ENCODE measurements around the gene SLC8A1.

SLC8A1 gene

DNA sequence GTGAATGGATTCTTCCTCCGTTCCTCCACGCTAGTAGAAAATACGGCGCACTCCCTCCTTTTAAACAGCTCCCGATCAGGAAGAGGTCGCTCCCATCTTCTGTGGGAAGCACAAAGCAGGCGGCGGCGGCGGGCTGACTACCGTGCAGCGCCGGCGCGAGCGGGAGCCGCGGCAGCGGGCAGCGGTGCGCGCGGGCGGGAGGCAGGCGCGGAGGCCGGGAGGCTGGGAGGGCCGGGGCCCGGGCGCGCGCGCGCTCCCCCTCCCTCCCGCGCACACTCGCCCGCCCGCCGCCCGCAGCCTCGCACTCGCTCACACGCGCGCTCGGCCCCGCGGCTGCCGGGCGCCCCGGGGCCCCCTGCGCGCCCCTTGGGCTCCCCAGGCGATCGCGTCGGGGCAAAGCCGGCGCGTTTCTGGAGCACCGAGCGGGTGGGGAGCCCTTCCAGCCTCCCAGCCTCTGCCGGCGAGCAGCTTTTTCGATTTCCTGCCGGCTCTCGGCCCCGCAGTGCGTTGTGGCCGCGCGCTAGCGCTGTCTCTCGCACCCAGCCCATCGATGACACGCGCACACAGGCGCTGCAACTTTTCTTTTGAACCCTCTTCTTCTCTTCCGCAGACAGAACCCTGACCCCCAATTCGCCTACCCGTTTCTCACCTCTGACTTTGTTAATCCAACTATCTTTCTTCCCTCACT, at the start of gene SLC8A1:
Gene SLC8A1, minus strand, starts transcription at position 173 of the 688 bp plus-strand sequence.
- no peak for DNase-seq (ENCODE audit: low read depth)

DNA sequence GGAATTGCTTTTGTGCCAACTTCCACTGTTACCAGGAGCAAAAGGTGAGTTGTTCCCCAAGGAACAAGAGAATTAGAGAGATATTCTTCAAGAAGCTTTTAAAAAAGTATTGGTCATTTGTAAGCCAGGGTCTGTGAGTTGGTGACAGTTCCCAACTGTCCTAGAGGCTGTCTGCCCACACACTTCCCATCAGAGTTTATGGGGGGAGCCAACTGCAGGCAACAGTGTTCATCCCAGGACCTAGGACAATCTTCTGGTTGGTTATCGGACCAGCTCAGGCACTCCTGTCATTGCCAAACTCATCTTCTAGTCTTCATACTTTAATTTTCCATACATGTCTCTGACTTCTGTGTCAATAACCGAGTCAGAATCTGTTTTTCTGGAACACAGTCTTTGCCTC, 47.5 kb upstream of the SLC8A1 start:
- DNase-seq (ENCODE audit: low read depth), result no peak

DNA sequence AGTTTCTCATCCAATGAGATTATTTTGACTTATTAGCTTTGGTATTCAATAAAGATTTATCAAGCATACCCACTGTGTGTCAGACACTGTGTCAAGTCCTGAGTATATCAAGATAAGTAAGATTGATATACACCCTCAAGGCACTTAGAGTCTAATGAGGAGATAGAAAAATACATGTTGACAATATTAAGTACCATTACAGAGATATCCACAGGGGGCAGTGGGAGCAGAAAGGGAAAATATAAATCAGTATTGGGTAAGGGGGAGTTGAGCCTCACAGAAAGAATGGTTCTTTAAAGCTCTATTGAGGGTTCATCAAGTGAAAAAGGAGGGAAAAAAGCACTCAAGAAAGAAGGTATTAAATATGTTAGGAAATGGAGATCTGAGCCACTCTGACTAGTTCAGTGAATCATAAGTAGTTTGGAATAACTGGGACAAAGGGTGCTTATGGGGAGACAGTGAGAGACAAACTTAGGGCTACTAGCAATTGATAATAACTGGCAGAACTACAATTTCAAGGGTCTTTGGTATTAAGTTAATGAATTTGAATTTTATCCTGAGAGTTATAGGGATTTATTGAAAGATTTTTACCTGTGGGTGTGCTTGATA, 45.5 kb upstream of the SLC8A1 start:
- no peak for DNase-seq (ENCODE audit: low read depth)

DNA sequence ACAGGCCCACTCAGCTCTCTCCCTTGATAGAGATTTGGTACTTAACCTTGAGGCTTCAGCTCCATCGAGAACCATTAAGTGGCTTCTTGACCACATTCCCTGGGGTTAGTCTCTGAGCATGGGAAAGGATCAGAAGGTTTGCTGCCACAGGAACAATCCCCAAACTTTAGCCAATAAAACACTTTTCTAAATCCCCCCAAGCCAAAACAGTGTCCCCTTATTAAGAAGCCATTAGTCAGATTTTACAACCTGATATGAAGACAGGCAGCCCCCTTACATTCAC, 37.7 kb upstream of the SLC8A1 start:
- no peak for DNase-seq (ENCODE audit: low read depth)

DNA sequence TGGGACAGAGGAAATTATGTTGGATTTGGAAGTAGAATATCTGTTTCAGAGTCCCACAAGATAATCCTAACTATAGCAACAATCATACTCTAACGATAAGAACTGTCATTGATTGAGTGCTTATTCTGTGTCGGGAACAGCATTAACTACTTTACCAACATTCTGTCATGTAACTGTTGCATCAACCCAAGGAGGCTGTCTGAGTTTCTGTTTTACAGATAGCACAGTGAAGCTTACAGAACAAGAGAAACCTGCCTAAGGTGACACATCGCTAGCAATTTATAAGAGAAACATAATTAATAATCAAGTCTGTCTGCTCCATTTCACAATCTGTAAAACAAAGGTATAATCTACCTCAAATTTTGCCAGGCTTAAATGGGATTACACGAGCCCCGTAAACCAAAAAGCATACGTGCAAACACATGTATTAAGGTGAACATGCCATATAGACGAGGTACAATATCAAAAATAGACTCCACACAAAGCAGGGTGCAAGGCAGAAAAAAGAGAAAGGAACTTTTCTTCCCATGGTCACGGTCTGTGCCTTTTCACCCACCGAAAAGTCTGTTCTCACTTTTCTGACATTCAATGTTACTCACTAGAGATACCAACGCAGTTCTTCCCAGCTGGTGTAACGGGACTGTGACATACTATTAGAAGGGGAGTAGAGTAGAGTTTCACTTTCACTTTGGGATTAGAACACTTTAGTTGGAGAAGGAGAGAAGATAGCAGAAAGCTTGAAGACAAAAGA, 37.2 kb upstream of the SLC8A1 start:
- DNase-seq (ENCODE audit: low read depth), result no peak

DNA sequence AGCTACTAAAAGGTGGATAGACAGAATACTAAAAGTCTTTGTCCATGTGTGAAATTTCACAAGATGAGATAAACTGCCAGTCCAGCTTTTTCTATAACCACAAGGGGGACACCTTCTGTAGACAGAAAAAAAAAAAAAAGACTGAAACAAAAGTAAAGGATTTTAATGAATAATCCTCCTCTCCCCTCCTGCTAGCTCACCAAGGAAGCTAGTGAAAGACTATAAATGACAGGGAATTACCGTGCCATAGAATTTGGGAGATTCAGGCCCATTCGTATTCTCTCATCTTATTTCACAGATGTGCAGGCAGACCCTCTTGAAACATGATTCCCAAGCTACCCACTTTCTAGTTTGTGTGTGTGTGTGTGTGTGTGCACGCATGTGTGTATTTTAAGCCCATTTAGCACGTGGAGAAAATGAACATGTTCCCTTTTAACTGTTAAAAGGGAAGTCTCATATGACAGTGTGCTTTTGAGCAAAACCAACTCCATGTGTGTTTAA, 36.3 kb upstream of the SLC8A1 start:
- DNase-seq (ENCODE audit: low read depth), result no peak

DNA sequence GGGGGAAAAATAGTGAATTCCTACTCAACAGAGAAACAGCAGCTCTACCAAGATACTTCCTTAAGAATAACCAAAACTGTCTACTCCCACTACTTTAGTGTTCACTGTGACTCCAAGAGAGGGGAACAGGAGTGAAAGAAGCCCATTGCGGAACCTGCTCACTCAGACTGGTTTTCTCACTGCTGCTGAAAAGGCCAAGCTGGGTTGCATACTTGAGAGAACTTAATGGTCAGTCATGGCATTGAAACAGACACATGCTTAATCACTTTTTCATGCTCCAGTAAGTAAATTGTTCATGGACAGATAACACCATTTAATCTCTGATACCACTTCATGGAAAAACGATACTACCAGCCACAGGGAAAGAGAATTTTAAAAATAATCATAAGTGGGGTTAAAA, 35.7 kb upstream of the SLC8A1 start:
- DNase-seq (ENCODE audit: low read depth), result no peak

DNA sequence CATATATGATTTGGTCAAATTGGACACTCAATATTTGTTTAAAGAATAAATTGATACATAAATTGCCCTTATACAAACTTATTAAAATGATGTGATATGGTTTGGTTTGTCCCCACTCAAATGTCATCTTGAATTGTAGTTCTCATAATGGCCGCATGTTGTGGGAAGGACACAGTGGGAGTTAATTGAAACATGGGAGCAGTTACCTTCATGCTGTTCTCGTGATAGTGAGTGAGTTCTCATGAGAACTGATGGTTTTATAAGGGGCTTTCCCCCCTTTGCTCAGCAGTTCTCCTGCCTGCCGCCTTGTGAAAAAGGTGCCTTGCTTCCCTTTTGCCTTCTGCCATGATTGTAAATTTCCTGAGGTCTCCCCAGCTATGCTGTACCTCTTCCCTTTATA, 34.0 kb upstream of the SLC8A1 start:
- DNase-seq (ENCODE audit: low read depth), result no peak

DNA sequence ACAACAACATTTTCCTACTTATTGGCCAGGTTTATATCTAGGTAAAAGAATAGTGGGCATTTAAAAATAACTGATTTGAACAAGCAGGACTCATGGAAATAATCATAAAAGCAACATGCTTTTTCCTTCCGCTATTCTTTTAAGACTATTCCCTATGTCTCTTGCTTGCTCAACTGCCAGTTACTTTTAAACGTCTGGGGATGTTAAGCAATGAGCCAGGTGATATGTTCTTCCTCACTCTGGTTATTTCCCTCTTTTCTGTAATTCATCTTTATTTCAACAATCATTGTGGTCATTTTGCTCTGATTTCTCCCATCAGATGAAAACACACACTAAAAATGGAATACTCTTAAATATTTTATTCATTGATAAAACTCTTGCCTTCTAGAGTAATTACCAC, 33.4 kb upstream of the SLC8A1 start:
- no peak for DNase-seq (ENCODE audit: low read depth)

DNA sequence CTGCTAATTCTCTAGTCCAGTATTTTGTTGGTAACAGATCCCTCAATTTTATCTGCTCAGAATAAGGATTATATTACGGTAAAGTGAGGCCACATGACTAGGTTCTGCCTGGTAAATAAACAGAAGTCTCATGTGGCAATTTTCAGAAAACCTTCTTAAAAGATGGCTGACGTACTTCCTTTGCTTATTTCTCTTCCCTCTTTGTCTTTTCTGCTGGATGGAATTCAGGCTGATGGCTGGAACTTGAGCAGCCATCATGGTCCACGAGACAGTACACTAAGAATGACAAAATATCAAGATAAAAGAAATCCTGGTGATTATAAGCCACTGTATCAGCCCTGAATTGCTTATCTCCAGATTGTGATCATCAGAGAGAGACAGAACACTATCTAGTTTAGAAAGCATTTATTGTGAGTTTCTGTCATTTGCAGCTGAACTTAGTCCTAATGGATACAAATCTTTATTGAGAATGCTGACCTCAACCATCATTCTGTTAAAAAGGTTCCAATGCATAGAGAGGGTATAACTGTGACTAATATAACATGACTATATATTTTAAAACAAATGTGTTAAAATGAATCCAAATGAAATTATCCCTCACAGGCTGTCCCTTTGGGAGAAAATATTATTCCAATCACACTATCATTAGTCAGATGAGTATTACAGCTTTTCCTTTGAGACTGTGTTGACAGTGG, 31.8 kb upstream of the SLC8A1 start:
- no peak for DNase-seq (ENCODE audit: low read depth)

DNA sequence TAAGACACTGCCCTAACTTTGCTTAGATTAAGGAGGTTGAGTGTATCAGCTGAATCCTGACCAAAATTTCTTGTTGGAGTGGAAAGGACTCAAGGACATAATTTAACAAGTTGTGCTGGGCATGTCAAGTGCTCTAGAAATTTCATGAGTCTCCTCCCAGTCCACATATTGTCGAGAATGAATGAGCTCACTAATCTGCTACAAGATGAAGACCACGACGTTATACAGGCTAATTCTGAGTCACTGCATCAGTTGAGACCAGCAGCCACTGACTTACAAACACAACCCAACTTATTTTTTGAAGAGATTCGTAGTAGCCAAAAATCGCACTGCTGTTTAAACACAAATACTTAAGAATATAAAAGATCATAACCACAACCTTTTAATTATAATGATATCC, 28.7 kb upstream of the SLC8A1 start:
- no peak for DNase-seq (ENCODE audit: low read depth)

DNA sequence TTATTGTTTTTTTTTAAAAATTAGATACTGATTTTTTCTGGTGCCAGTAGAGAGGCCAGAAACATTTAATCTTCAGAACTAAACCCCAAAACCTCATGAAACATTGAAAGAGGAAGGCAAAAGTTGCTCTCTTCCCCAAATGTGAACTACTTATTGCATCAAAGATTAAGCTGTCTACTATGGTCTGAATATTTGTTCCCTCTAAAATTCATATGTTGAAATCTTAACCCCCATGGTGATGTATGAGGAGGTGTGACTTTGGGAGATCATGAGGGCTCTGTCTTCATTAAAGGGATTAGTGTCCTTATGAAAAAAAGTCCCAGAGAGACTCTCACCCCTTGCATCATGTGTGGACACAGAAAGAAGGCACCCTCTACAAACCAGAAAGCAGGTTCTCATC, 28.2 kb upstream of the SLC8A1 start:
- DNase-seq (ENCODE audit: low read depth), result no peak

DNA sequence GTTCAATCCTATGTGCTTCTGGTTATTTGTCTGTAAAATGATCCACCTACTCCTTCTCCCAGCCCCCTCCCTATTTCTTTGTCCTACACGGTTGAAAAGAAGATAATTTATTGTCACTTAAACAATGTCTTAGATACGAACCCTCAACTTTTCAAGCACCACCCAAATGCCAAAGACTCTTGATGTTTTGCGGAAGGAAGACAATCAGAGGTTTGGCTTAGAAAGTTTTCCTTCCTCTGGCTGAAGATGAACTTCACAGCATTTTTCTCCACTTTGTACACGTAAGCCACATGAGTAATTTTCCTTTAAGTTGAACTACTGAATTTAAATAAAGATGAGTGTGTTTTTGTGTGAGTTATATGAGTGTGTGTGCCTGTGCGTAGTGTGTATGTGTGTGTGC, 25.5 kb upstream of the SLC8A1 start:
- no peak for DNase-seq (ENCODE audit: low read depth)

DNA sequence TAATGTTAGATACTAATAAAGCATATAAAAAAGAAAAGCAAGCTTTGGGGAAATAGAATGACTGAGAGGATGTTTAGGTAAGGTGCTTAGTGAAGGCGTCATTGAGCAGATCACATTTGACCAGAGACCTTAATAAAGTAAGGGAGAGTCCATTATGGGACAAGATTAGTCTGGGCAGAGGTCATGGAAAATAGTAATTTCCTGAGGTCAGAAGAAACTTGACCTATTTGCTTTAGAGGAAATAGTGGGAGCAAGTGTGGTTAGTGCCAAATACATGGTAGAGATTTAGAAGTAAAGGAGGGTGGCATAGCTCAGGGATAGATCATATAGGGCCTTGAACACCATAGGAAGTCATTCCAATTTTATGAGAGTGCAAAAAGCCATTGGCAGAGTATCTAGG, 24.5 kb upstream of the SLC8A1 start:
- no peak for DNase-seq (ENCODE audit: low read depth)

DNA sequence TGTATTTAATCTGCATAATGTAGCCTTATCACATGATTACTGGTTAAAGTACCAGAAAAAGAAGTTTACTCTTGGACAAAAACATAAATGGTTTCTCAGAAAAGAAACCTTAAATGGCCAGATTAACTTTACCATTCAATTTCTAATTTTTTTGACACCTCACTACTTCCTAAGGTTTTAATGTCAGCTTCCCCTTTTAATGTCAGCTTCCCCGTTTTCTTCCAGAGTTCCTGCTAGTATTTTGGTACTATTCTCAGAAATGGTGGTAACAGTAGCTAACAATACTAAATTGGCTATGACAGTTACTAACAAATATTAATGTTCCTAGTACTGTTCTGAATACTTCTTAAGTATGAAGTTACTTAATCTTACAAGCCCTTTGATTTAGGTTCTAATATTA, 22.4 kb upstream of the SLC8A1 start:
- no peak for DNase-seq (ENCODE audit: low read depth)

DNA sequence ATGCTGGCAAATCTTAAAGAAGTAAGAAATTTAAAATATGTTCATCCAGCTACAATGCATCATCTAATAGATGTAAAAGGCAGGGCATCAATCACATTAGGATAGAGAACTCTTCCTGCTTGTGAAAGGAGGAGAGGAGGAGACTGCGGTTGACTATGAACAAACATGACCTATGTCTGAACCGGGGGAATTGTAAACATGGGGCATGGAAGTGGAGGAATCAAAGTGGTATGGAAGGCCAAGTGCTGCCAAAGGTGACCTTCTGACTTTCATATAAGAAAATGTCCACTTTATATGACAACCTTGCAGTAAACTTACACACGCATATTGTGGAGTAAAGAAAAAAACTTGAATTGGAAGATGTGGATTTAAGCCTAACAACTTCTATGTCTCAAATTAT, 20.0 kb upstream of the SLC8A1 start:
- DNase-seq (ENCODE audit: low read depth), result no peak

DNA sequence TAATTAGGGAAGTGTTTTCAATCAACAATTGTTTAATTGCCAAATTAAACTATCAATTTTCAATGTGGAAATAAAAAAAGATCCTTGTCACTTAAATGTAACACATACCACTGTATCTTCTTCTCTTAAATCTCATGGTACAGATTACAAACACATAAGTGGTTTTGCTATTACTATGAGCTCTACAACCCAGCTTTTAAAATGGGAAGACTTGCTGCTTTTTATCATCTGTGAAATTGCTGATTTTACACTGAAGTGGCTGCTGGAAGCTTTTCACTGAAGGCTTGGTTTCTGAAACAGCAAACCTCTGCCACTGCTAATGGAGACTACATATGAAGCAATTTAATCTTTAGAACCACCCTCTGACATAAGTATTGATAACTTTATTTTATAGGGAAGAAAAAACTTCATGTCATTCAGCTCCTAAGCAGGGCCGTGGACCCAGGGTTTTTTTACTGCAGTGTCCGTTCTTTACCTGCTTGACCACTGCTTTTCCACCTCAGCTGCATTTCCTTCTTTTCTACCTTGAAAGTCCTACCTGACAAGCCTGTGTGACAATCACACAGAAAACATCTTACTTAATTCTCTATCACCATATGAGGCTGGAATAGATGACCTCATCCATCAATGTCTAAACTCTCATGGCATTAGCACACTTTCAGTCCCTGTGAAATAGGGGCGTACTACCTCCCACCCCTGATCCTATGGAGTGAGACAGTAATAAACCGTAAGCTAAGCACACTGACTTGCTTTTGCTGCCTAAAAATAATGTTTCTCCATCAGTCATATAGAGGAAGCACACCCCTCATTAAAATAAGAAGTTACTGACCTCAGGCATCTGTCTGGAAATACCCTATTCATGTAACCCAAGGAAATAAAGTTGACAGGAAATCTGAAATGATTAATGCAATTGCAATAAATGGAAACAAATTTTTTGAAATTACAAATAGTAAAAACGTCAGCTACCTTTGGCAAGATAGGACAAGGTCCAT, 19.2 kb upstream of the SLC8A1 start:
- DNase-seq (ENCODE audit: low read depth), result no peak

DNA sequence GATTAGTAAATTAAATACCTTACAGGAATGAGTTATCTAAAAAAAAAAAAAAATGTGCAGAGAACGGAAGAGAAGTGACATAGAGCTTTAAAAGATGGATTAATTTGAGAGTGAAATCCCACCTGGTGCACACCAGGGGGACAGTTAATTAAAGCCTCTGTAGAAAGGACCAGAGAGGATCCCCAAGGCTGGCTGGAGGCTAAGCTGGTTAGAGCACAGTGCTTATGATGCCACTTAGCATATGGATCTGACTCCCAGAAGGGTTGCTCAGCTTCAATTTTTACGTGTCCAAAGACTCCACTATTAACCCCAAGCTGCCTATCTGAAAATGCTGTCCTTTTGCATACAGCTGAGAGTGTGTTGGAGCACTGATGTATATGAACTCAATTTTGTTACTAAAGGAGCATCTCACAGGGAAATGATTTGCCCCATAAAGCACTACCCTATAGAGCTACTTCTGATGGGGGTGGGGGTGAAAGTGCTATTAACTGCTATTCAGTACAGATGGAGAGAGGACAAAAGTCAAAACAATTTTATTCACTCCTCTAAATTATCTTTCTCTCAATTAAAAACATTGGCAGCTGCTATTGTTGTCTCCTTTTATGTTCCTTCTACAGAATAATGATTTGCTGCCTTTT, 15.2 kb upstream of the SLC8A1 start:
- no peak for DNase-seq (ENCODE audit: low read depth)

DNA sequence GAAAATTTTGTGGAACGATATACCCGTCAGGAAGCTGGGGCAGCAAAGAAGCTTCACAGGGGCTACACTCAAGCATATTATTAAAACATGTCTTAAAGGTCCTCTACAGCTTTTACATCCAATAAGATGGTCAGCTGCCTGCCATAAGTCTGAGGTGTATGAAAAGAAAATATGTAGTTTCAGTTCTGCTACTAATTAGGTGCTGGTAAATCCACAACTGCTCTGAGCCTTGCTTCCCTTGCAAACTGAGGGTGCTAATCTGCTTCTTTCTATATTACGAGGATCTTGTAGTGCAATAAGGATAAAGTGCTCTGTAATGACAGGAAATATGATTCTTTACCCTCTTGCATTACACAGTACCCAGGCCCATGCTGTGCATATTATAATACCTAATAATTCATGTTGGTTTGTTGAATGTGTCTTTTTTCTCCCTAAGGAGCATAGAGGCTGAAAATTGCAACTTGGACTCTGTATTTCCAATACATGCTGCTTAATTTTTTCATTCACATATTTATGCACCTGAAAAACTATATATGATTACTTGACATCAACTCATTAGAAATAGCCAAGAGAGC, 14.5 kb upstream of the SLC8A1 start:
- DNase-seq (ENCODE audit: low read depth), result no peak

DNA sequence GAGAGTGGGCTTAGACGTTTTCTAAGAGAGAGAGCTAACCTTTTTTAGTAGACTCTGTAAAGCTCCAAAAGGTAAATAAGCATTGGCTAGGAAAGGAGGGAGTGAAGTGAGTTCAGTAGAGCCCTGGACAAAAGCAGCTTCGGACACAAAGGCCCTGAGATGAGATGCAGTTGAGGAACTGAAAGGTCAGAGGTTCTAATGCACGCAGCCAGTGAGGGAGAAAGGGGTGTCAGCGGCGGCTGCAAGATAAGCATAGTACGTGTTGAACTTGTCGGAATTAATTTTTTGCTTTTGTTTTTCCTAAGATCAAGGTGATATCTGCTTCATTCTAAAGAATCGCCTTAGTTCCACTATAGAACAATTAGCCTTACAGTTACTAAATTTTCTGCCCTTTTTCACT, 11.2 kb upstream of the SLC8A1 start:
- no peak for DNase-seq (ENCODE audit: low read depth)

DNA sequence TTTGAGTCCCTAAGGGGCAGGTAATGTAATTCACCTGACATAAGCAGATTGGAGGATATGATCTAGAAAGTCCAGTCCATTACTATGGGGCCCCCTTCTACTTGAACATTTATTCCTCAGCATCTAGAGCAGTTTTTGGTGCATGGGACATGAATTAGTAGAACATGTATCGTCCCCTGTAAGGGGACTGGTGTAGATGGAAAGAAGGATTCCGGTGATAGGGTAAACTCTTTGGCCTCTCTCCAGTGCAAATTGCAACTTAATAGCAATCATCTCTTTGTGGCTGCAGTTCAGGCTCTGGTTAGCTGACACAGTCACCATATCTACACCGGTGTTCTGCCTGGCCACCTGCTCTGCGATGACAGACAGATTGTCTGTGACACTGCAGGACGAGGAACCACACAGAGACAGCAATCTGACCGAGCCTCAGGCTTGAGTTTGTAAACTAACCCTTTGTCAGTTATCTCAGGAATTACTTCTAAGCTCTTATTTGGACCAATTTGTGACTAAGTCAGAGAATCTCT, 6.4 kb upstream of the SLC8A1 start:
- DNase-seq (ENCODE audit: low read depth), result no peak
